Heart right ventricle (tissue), 16 donors: ENCODE data around the gene ARHGEF4. TPM values are rescaled to one million over a fixed set of nuclear protein-coding genes. Genes with fewer than 3 reads are reported as not detected.
A peak's percentile ranks its signal among the peaks of the same experiment; 100 is the strongest.

Source experiments
- ATAC-seq, 8 donors: fragments of 200-7000 bp; cut with Tn5 transposase; one replicate each; pipeline ENCODE4 v1.9.1; 2020; ENCODE audit warnings: mild to moderate bottlenecking in 8 of 8, moderate library complexity in 8 of 8, moderate number of reproducible peaks in 1 of 8
- DNase-seq, 2 donors: peaks; one replicate each; pipeline ENCODE4 v3.0.0-alpha.2; 2020
- H3K27ac ChIP-seq, 10 donors: fragments of 200-600 bp; sonication (generic) in 2 of 10; one replicate each; pipeline versions ENCODE4 v1.5.0 to v1.8.0; 2020 to 2022; ENCODE audit warnings: mild to moderate bottlenecking in 3 of 10
- H3K27me3 ChIP-seq, 7 donors: fragments of 200-600 bp; one replicate each; pipeline ENCODE4 v1.8.0; 2021 to 2022; ENCODE audit warnings: mild to moderate bottlenecking in 2 of 7
- H3K36me3 ChIP-seq, 9 donors: fragments of 200-600 bp; sonication (generic) in 1 of 9; one replicate each; pipeline versions ENCODE4 v1.5.0 to v1.8.0; 2020 to 2022; ENCODE audit warnings: mild to moderate bottlenecking in 2 of 9
- H3K4me1 ChIP-seq, 9 donors: fragments of 200-600 bp; sonication (generic) in 1 of 9; one replicate each; pipeline versions ENCODE4 v1.5.0 to v1.8.0; 2020 to 2022; ENCODE audit warnings: mild to moderate bottlenecking in 4 of 9
- H3K4me3 ChIP-seq, 10 donors: fragments of 200-600 bp; sonication (generic) in 2 of 10; one replicate each; pipeline versions ENCODE4 v1.5.0 to v1.8.0; 2020 to 2022; ENCODE audit warnings: mild to moderate bottlenecking in 7 of 10, moderate library complexity in 2 of 10
- H3K9me3 ChIP-seq, 11 donors: fragments of 200-600 bp in 10 of 11; sonication (generic) in 2 of 11; one replicate each; pipeline versions ENCODE4 v1.5.0 to v1.8.0; 2013 to 2022; ENCODE audit warnings: mild to moderate bottlenecking in 2 of 11, control low read depth in 1 of 11, moderate library complexity in 1 of 11
- WGBS, 2 donors: extraction: QIAGEN DNeasy Blood & Tissue Kit; methylation state at CpG; one replicate each; pipeline ENCODE4 v1.1.7; 2013; ENCODE audit warnings: inconsistent platforms in 1 of 2; 5-methylcytosine and 5-hydroxymethylcytosine counted together
- intact Hi-C, 10 donors: fragments of 100-400 bp; cut with DNase I; formaldehyde crosslinking; loops; one replicate each; pipeline versions ENCODE4 v1.11.1 to v1.14.2; 2022
- polyA plus RNA-seq, 2 donors: library from polyadenylated mRNA; stranded (reverse); fragments of 200-250 nt; gene quantifications; one replicate each; pipeline ENCODE4 v1.2.3, GENCODE V29; 2013
- total RNA-seq, 10 donors: library from RNA; stranded (reverse); fragmentation: NEBNext Ultra II Directional in 3 of 10; extraction: Animal tissue kit (Norgen Biotek cat#: 25700) in 3 of 10; gene quantifications; one replicate each; pipeline versions ENCODE4 v1.2.1 to v1.2.4, GENCODE V29; 2021 to 2023
- TF ChIP-seq, protein P1 (sequence below), 9 donors: fragments of 200-600 bp; sonication (generic) in 2 of 9; IDR thresholded peaks; one replicate each; pipeline versions ENCODE4 v1.5.0 to v1.8.0; 2021 to 2022; ENCODE audit warnings: antibody characterized with exemption in 9 of 9, mild to moderate bottlenecking in 5 of 9, moderate library complexity in 1 of 9
- donor health status: Arrhythmogenic right ventricular cardiomyopathy.
- donor health status: ischemic (EF 13 %, LVEDD 7.1; RV severe dilation, severe dysfunction).
- donor health status: healthy with polysubstance abuse.
- donor health status: DM: no; HTN: yes; CAD: no.
- donor health status: DM: no; HTN: no; CAD: no.
- donor health status: ischemic (EF 25% LVEDD 6.9; RV normal size, moderate dysfunction).
- donor health status: ischemic (EF 25% LVEDD 5.7; RV mildly dilated, moderate dysfunction).
- donor health status: healthy.
- donor health status: DM: yes; HTN: yes; CAD: no.
- donor health status: Ischemic cardiomyopathy.
- donor health status: ischemic (EF 35%, LVEDD 5.7; RV mildly dilated, moderate dysfunction).
- donor health status: nonischemic (EF 11% LVEDD 7.7; RV severe dilation, severe dysfunction).
- donor health status: DM: yes; HTN: yes; CAD: no.
- donor health status: PGD.
- donor health status: ischemic (EF 29% LVEDD 5.4; RV normal size, mild dysfunction).
- donor health status: nonischemic (EF 23%, LVEDD 6.1; RV moderate dilation, normal function).

The ARHGEF4 gene
- total and polyA plus RNA-seq, 12 donors = 0.67 to 6.5 (median 3.4) TPM

DNA sequence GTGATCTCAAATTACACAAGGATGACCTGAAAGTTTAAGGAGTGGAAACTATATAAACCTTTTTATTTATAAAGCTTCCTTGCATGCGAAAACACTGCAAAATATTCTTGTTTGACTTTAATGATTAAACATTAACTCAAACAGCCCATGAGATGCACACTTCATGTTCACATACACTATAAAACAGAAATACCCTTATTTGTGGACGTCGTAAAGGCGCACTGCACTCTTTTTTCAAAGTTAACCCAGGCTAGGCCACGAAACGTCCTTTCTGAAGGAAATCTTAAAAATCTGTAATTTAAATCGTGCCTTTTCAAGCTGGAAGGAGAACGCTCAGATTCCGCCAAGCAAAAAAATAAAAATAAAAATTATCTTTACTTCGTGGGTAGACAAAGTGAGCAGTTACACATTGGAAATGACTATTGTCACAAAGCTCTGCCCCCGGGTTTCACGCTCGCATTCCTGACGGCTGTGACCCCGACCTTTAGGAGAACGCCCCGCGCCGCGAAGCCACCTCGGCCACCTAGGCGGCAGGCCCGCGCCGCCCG lies 255.8 kb downstream of the ARHGEF4 start:
- intact Hi-C loops = no loop called here
- H3K9me3 ChIP-seq = no peaks in the 10 kb centered on the region
- TF ChIP-seq, protein P1, sequence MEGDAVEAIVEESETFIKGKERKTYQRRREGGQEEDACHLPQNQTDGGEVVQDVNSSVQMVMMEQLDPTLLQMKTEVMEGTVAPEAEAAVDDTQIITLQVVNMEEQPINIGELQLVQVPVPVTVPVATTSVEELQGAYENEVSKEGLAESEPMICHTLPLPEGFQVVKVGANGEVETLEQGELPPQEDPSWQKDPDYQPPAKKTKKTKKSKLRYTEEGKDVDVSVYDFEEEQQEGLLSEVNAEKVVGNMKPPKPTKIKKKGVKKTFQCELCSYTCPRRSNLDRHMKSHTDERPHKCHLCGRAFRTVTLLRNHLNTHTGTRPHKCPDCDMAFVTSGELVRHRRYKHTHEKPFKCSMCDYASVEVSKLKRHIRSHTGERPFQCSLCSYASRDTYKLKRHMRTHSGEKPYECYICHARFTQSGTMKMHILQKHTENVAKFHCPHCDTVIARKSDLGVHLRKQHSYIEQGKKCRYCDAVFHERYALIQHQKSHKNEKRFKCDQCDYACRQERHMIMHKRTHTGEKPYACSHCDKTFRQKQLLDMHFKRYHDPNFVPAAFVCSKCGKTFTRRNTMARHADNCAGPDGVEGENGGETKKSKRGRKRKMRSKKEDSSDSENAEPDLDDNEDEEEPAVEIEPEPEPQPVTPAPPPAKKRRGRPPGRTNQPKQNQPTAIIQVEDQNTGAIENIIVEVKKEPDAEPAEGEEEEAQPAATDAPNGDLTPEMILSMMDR (IDR thresholded peaks at IDR 0.05) = no peak
- ATAC-seq = no peak
- WGBS, 2 donors = 1% methylated on average over 26 of the region's 26 CpGs
- peaks cover 0 to 38% (median 18%) of the 10 kb centered on the region in 9 donors for H3K36me3 ChIP-seq
- peaks cover 0 to 30% (median 22%) of the 10 kb centered on the region in 9 donors for H3K4me1 ChIP-seq
- H3K27me3 ChIP-seq = no peaks in the 10 kb centered on the region
- H3K4me3 ChIP-seq = peak overlapping the region; percentile 29 to 95 (median 74)
- no peak for DNase-seq
- H3K27ac ChIP-seq = peak overlapping the region; percentile 87 to 100 (median 97)

DNA sequence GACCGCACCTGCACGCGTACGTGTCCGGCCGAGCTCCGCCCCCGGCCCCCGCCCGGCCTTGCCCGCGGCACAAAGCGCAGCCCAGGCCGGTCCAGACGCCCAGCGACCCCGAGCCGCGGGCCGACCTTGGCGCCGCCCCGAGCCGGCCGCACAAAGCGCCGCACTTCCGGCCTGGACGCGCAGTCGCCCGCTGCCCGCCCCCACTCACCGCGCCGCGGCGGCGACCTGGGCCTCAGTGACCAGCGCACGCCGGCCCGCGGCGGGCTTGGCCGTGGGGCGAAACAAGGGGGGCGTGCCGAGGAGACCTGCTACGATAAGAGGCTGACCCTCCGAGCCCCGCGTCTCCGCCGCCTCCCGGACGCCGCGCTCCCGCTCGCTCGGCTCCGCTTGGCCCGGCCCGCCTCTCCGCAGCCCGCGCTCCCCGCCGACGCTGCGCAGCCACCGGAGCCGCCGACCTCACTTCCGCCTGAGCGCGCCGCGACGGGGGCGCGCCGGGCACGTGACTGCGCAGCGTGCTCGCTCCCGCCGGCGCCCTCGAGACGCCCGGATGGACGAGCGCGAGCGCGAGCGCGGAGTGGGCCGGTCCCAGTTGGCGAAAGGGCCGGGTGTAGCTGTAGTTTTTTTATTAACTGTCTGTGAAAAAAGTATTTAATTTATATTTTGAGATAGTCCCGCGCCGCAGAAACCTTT lies 256.4 kb downstream of the ARHGEF4 start, which contains the start of gene FAM168B:
TSS of gene FAM168B (minus strand) at position 455 of the 690 bp plus-strand sequence. CDS start 10,814 bp downstream, outside the sequence.
- Histone ChIP-seq H3K9me3 (no peaks in the 10 kb centered on the region), H3K4me3 (peak within 1 kb of the TSS; percentile 62 to 95 (median 74)), H3K27ac (peak within 1 kb of the TSS; percentile 87 to 100 (median 97)), H3K27me3 (no peaks in the 10 kb centered on the region), H3K4me1 (peaks cover 0 to 30% (median 22%) of the 10 kb centered on the region in 9 donors), H3K36me3 (peaks cover 0 to 32% (median 13%) of the 10 kb centered on the region in 9 donors)
- WGBS, 2 donors = 0% methylated on average over 92 to 107 of the region's 107 CpGs
- intact Hi-C loops = no loop called here
- peak; percentile 97 to 99 (median 98) for ATAC-seq
- TF ChIP-seq, protein P1 (IDR thresholded peaks at IDR 0.05) = no peak
- peak; percentile 87 to 91 for DNase-seq

DNA sequence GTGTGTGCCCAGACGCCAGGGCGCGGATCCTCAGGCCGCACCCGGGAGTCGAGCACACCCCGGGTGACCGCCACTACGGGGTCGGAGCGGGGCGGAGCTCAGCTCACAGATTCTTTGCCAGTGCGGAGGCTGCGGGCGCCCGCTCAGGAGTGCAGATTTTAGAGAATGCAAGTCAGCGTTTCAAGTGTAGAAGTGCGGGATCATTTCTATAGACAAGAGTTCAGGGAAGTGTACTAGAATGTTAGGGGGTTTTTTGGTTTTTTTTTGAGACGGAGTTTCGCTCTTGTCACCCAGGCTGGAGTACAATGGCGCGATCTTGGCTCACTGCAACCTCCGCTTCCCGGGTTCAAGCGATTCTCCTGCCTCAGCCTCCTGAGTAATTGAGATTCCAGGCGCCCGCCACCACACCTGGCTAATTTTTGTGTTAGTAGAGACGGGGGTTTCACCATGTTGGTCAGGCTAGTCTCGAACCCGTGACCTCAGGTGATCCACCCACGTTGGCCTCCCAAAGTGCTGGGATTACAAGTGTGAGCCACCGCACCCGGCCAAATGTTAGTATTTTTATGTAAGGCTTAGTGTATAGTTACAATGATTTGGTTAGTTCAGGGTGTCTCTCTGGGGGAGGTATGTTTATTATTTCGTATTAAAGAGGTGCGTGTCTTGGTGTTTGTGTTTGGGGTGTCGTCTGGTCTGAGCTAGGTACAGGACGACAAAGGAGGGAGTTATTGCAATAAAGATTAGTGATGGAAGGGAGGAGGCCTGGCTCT lies 257.2 kb downstream of the ARHGEF4 start:
- no peaks in the 10 kb centered on the region for H3K9me3 ChIP-seq
- intact Hi-C loops = loop anchor here in 1 of 10 donors (1.0 kb wide), 1 partner anchor 10 kb away; no protein-coding TSS in a partner anchor
- ATAC-seq (peak; percentile 82 to 95 (median 90)), DNase-seq (no peak)
- no peaks in the 10 kb centered on the region for H3K27me3 ChIP-seq
- TF ChIP-seq, protein P1 (IDR thresholded peaks at IDR 0.05) = no peak
- peak overlapping the region; percentile 87 to 100 (median 97) for H3K27ac ChIP-seq
- 10 to 12% methylated on average over 37 of the region's 37 CpGs for WGBS, 2 donors
- peaks cover 0 to 24% (median 6%) of the 10 kb centered on the region in 9 donors for H3K36me3 ChIP-seq
- peaks cover 0 to 30% (median 22%) of the 10 kb centered on the region in 9 donors for H3K4me1 ChIP-seq
- peak overlapping the region; percentile 62 to 95 (median 74) for H3K4me3 ChIP-seq
